HepG2 (cell line): ENCODE measurements around the gene BACH2. TPM values are rescaled to one million over a fixed set of nuclear protein-coding genes. Genes with fewer than 3 reads are reported as not detected.

ENCODE experiments used
- ATAC-seq: fragments of 200-7000 bp; cut with Tn5 transposase; 3 replicates; pipeline ENCODE4 v1.9.1; 2020; ENCODE audit warnings: mild to moderate bottlenecking, moderate library complexity
- BruUV-seq: library from RNA; stranded (reverse); fragments of 400-500 nt; replicated peaks from 2 replicates; lab custom pipeline; 2021; lab: Mats Ljungman, UMichigan
- CTCF ChIA-PET: fragments of 300-600 bp; formaldehyde crosslinking; extraction: SDS; loops from one replicate; lab custom pipeline; 2021; ENCODE audit warnings: low total read pairs, inconsistent platforms, low intra/inter-chr PET ratio; lab: Yijun Ruan, JAX
- POLR2A ChIA-PET: fragments of 350-600 bp; sonication (Branson Sonifier 250); formaldehyde crosslinking; loops from one replicate; lab custom pipeline; 2020; ENCODE audit warnings: antibody characterized with exemption, inconsistent platforms; lab: Yijun Ruan, JAX
- DNase-seq: peaks from one replicate; pipeline ENCODE4 v3.0.0-alpha.2; 2015; ENCODE audit warnings: low spot score
- FAIRE-seq: peaks from 3 replicates; lab custom pipeline; 2011; peaks lifted over from hg19 to GRCh38; lab: Jason Lieb, UNC
- H2AFZ ChIP-seq: one replicate; pipeline ENCODE4 v1.6.1; 2011; ENCODE audit warnings: low read length, inconsistent platforms
- H3K27ac ChIP-seq: fragments of 300-600 bp; 3 replicates; pipeline ENCODE4 v1.8.0; 2011; ENCODE audit warnings: mixed run types, mild to moderate bottlenecking, mixed read lengths, low read length, inconsistent platforms; ENCODE audit not compliant: insufficient read depth; ENCODE audit errors: extremely low read length
- H3K27me3 ChIP-seq, 2 experiments: fragments of 200-600 bp in 1 of 2; 2 replicates in 1 of 2; 3 replicates in 1 of 2; pipeline versions ENCODE4 v1.6.0 to v1.8.0; 2011; ENCODE audit warnings: low read length in 2 of 2, mild to moderate bottlenecking in 2 of 2, moderate library complexity in 2 of 2, inconsistent platforms in 1 of 2; ENCODE audit not compliant: insufficient read depth in 2 of 2, control insufficient read depth in 1 of 2
- H3K36me3 ChIP-seq, 2 experiments: fragments of 200-600 bp in 1 of 2; replicated peaks in 1 of 2; 2 replicates in 1 of 2; 3 replicates in 1 of 2; pipeline versions ENCODE4 v1.5.1 to v1.8.0; 2011; ENCODE audit warnings: low read length in 2 of 2, inconsistent platforms in 1 of 2; ENCODE audit not compliant: insufficient read depth in 2 of 2, control insufficient read depth in 1 of 2
- H3K4me1 ChIP-seq: 2 replicates; pipeline ENCODE4 v1.5.1; 2012; ENCODE audit warnings: low read length, inconsistent platforms; ENCODE audit not compliant: insufficient read depth
- H3K4me2 ChIP-seq: 2 replicates; pipeline ENCODE4 v1.6.0; 2011; ENCODE audit warnings: low read depth, low read length, inconsistent platforms
- H3K4me3 ChIP-seq, 3 experiments: fragments of 200-600 bp in 1 of 3; sonication (generic), shearing (Covaris generic) in 1 of 3; replicated peaks in 1 of 3; 2 replicates each; pipeline ENCODE4 v1.5.1; 2011 to 2016; ENCODE audit warnings: low read length in 3 of 3, inconsistent platforms in 2 of 3, low read depth in 2 of 3, mild to moderate bottlenecking in 2 of 3, control low read depth in 1 of 3, mixed read lengths in 1 of 3; ENCODE audit not compliant: insufficient read depth in 1 of 3
- H3K79me2 ChIP-seq: one replicate; pipeline ENCODE4 v1.6.1; 2011; ENCODE audit warnings: low read length, inconsistent platforms; ENCODE audit not compliant: insufficient read depth
- H3K9ac ChIP-seq: 2 replicates; pipeline ENCODE4 v1.6.0; 2011; ENCODE audit warnings: mild to moderate bottlenecking, low read depth, low read length, inconsistent platforms; ENCODE audit not compliant: insufficient read depth
- H3K9me3 ChIP-seq: 2 replicates; pipeline ENCODE4 v1.5.1; 2012; ENCODE audit warnings: mild to moderate bottlenecking, low read length
- H4K20me1 ChIP-seq: 2 replicates; pipeline ENCODE4 v1.6.0; 2011; ENCODE audit warnings: inconsistent platforms, mild to moderate bottlenecking, low read length, moderate library complexity; ENCODE audit not compliant: insufficient read depth
- ARID5B ChIP-seq: IDR thresholded peaks from 2 replicates; pipeline ENCODE4 v1.4.0; 2020; ENCODE audit warnings: mild to moderate bottlenecking, missing genetic modification reagents
- CTCF ChIP-seq: sonication (generic); formaldehyde crosslinking; IDR thresholded peaks from 2 replicates; pipeline ENCODE4 v1.5.0; 2020; ENCODE audit warnings: mild to moderate bottlenecking, missing genetic modification reagents, moderate library complexity
- ISL2 ChIP-seq: sonication (generic); formaldehyde crosslinking; IDR thresholded peaks from 2 replicates; pipeline ENCODE4 v1.5.0; 2020; ENCODE audit warnings: missing genetic modification reagents
- KLF11 ChIP-seq: IDR thresholded peaks from 2 replicates; pipeline ENCODE4 v1.6.1; 2016; ENCODE audit warnings: missing compliant biosample characterization
- KMT2B ChIP-seq: IDR thresholded peaks from 2 replicates; pipeline ENCODE4 v1.6.1; 2016; ENCODE audit warnings: missing genetic modification reagents, missing compliant biosample characterization
- MEIS2 ChIP-seq: sonication (generic); formaldehyde crosslinking; IDR thresholded peaks from 2 replicates; pipeline ENCODE4 v1.9.0; 2021; ENCODE audit warnings: mild to moderate bottlenecking, missing genetic modification reagents
- MXD4 ChIP-seq: IDR thresholded peaks from 2 replicates; pipeline ENCODE4 v1.6.1; 2016; ENCODE audit warnings: mild to moderate bottlenecking, missing biosample characterization, missing genetic modification reagents
- TFDP1 ChIP-seq: IDR thresholded peaks from 2 replicates; pipeline ENCODE4 v1.6.1; 2016; ENCODE audit warnings: missing compliant biosample characterization, missing genetic modification reagents, borderline replicate concordance
- THAP11 ChIP-seq: IDR thresholded peaks from 2 replicates; pipeline ENCODE4 v1.6.1; 2016; ENCODE audit warnings: missing biosample characterization, missing genetic modification reagents
- U2AF1 ChIP-seq: fragments of 200-400 bp; formaldehyde crosslinking; optimal IDR thresholded peaks from 2 replicates; pipeline ENCODE3; 2017; ENCODE audit warnings: mild to moderate bottlenecking, low read depth, low read length
- ZBTB20 ChIP-seq: sonication (generic); formaldehyde crosslinking; IDR thresholded peaks from 2 replicates; pipeline ENCODE4 v1.8.1; 2023; ENCODE audit warnings: missing genetic modification reagents, low read depth, mild to moderate bottlenecking, borderline replicate concordance
- ZHX1 ChIP-seq: sonication (generic); formaldehyde crosslinking; IDR thresholded peaks from 2 replicates; pipeline ENCODE4 v1.8.1; 2022; ENCODE audit warnings: low read depth, mild to moderate bottlenecking, missing genetic modification reagents
- ZNF121 ChIP-seq: sonication (generic); formaldehyde crosslinking; IDR thresholded peaks from 2 replicates; pipeline ENCODE4 v1.5.0; 2020; ENCODE audit warnings: mild to moderate bottlenecking, missing genetic modification reagents
- WGBS: methylation state at CpG from one replicate; pipeline ENCODE4 v1.1.6; 2017; ENCODE audit warnings: low lambda C conversion rate; 5-methylcytosine and 5-hydroxymethylcytosine counted together
- in situ Hi-C: cut with HindIII; loops from 2 replicates; pipeline ENCODE4 v1.10.0; 2017; ENCODE audit warnings: low pct_unique_long_range_greater_than_20kb; ENCODE audit not compliant: extremely low pct_ligation_motif_present
- intact Hi-C: fragments of 100-400 bp; cut with micrococcal nuclease; formaldehyde crosslinking; loops from one replicate; pipeline ENCODE4 v1.10.0; 2022; ENCODE audit not compliant: unreplicated experiment
- polyA plus RNA-seq, 8 experiments: library from polyadenylated mRNA; depleted of rRNA in 3 of 8; stranded (reverse) in 7 of 8; unstranded in 1 of 8; fragments of >200 nt; fragmentation: Illumina TruSeq in 4 of 8; extraction: Trizol in 4 of 8; gene quantifications; 2 replicates each; pipeline versions ENCODE4 v1.2.1 to v1.2.3, GENCODE V29; 2011 to 2016; ENCODE audit warnings: low read depth in 4 of 8, missing spikeins in 1 of 8, mixed read lengths in 1 of 8; ENCODE audit not compliant: insufficient read depth in 1 of 8
- total RNA-seq, 5 experiments: library from RNA; depleted of rRNA; stranded (reverse); fragments of >200 nt; fragmentation: Illumina TruSeq; extraction: Trizol; gene quantifications; 2 replicates each; pipeline ENCODE4 v1.2.3, GENCODE V29; 2016; ENCODE audit warnings: low read depth in 1 of 5

BACH2 gene
- total and polyA plus RNA-seq, 2 of the 13 experiments (the other 11 are each of a cell fraction or from before 2014, with no cell fraction given) = 0.01 TPM; not detected in 1

GRCh38 chr6:90338409-90338808, 41.8 kb upstream of the BACH2 start:
- TF ChIP-seq U2AF1 (no peak), THAP11 (CRISPR knock-in tag) (no peak), CTCF (CRISPR knock-in tag) (no peak), KMT2B (CRISPR knock-in tag) (no peak), ISL2 (no peak), ZNF121 (CRISPR knock-in tag) (no peak), ARID5B (CRISPR knock-in tag) (no peak), MEIS2 (no peak), KLF11 (CRISPR knock-in tag) (no peak), MXD4 (CRISPR knock-in tag) (no peak), TFDP1 (no peak), ZHX1 (CRISPR knock-in tag) (no peak), ZBTB20 (no peak)
- H3K27ac ChIP-seq = no peak overlapping the region
- no peaks in the 10 kb centered on the region for H3K27me3 ChIP-seq
- no peak for DNase-seq
- intact Hi-C loops (no loop called here), in situ Hi-C loops (no loop called here)
- no peaks in the 10 kb centered on the region for H3K79me2 ChIP-seq
- no peaks in the 10 kb centered on the region for H3K36me3 ChIP-seq
- H3K4me1 ChIP-seq = no peaks in the 10 kb centered on the region
- H3K9ac ChIP-seq = no peak overlapping the region
- BruUV-seq = no TSS peak
- no peaks in the 10 kb centered on the region for H4K20me1 ChIP-seq
- WGBS = 0% methylated on average over 1 of the region's 1 CpG
- H3K4me2 ChIP-seq = no peak overlapping the region
- CTCF ChIA-PET = no interaction called here
- no peaks in the 10 kb centered on the region for H3K9me3 ChIP-seq
- POLR2A ChIA-PET = no interaction called here
- H3K4me3 ChIP-seq = no peak overlapping the region
- no peak for ATAC-seq
- no peak for FAIRE-seq
- H2AFZ ChIP-seq = no peak overlapping the region
